ENCODE results near the gene SEC24A.
"Not testable (repeated sequence)": the region's sequence is repeated elsewhere in the genome, so short reads cannot be mapped to it uniquely, and the experiment has no call there.

Gene SEC24A

DNA sequence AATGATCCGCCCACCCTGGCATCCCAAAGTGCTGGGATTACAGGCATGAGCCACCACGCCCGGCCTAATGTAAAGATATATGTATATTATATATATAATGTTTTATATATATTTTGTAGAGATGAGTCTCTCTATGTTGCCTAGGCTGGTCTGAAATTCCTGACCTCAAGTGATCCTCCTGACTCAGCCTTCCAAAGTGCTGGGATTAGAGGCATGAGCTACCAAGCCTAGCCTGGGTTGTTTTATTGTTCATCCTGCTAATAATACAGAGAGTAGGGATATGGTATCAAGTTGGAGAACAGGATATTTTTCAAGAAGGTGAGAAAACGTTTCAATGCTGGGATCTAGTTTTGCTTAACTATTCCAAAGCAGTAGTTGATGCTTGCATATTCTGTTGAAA is 2.9 kb downstream of the SEC24A start:
- no peak for DNase-seq

DNA sequence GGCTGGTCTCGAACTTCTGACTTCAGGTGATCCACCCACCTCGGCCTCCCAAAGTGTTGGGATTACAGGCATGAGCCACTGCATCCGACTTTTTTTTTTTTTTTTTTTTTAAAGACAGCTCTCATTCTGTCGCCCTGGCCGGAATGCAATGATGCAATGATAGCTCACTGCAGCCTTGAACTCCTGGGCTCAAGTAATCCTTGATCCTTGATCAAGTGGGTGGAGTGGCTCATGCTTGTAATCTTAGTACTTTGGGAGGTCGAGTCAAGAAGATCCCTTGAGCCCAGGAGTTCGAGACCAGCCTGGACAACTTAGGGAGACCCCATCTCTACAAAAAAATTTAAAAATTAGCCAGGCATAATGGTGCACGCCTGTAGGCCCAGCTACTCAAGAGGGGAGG is 8.1 kb downstream of the SEC24A start:
- no peak for DNase-seq

DNA sequence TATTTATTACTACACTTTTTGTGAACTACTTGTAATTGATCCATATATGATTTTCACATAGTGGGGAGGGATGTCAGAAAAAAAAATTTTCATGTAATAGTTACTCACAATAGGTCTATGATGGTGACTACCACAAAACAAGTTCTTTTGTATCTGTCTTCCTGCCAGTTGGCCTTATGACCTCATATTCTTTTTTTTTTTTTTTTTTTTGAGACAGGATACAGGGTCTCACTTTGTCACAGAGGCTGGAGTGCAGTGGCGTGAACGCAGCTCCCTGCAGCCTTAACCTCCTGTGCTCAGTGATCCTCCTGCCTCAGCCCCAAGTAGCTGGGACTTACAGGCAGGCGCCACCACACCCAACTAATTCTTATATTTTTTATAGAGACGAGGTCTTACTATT is 10.9 kb downstream of the SEC24A start:
- DNase-seq: no peak

DNA sequence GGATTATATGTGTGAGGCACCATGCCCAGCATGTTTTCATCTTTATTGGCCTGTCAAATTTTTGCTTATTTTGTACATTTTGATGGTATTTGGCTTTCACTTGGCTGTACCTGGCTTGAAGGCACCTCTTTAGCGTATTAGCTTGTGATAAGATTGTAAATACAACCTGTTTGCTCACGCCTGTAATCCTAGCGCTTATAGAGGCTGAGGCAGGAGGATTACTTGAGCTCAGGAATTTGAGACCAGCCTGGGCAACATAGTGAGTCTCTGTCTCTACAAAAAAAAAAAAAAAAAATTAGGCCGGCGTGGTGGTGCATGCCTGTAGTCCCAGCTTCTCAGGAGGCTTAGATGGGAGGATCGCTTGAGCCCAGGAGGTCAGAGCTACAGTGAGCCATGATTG is 11.3 kb downstream of the SEC24A start:
- DNase-seq: no peak

DNA sequence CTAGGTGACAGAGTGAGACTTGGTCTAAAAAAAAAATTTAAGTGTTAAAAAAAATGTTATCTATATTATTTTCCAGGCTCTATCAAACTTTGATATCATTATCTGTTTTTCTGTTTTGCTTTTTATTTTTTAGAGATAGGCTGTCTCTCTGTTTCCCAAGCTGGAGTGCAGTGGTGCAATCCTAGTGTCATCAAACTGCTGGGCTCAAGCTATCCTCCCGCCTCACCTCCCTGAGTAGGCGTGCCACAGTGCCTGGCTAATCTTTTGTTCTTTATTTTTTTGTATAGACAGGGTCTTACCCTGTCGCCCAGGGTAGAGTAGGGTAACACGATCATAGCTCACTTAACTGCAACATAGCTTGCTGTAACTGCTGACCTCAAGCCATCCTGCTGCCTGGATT is 14.4 kb downstream of the SEC24A start:
- DNase-seq: no peak

DNA sequence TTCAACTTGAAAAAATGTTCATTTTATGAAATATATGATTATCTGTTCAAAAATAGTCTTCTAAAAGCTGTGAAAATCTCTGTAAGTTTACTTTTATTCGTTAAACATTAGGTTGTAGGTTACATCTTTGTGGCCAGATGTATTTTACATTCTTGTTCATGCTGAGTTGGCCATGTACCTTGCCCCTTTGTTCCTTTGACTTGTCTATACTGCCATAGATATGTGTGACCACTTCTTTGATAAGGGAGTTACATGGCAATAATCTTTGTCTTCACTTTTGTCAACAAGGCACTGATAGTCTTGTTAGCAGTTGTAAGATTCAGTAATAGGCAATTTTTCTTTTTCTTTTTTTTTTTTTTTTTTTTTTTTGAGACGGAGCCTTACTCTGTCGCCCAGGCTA is 15.9 kb downstream of the SEC24A start:
- DNase-seq: no peak

DNA sequence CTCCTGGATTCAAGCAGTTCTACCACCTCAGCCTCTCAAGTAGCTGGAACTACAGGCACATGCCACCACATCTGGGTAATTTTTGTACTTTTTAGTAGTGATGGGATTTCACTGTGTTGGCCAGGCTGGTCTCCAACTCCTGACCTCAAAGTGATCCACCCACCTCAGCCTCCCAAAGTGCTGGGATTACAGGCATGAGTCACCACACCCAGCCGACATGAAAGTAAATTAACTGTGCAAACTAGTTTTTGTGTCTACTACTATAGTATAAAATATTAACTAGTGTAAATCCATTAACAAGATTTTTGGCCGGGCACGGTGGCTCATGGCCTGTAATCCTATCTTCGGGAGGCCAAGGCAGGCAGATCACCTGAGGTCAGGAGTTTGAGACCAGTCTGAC is 25.0 kb downstream of the SEC24A start:
- DNase-seq: not testable (repeated sequence)

DNA sequence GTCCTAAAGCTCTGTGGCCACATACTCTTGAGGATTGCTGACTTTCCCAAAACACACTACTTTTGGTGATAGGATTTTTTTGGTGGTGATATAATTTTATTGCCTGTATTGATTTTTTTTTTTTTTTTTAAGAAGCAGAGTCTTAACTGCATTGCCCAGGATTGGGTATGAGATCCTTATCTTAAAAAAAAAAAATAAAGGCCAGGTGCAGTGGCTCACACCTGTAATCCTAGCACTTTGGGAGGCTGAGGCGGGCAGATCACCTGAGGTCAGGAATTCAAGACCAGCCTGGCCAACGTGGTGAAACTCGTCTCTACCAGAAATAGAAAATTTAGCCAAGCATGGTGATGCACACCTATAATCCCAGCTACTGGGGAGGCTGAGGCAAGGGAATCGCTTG is 28.8 kb downstream of the SEC24A start:
- DNase-seq: not testable (repeated sequence)

DNA sequence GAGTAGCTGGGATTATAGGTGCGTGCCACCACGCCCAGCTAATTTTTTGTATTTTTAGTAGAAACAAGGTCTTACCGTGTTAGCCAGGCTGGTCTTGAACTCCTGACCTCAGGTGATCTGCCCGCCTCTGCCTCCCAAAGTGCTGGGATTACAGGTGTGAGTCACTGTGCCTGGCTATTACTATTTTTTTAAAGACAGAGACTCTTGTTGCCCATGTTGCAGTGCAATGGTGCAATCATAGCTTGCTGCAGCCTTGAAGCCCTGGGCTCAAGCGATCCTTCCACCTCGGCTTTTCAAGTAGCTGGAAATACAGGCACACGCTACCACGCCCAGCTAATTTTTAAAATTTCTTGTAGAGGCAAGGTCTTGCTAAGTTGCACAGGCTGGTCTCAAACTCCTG is 41.6 kb downstream of the SEC24A start:
- DNase-seq: not testable (repeated sequence)

DNA sequence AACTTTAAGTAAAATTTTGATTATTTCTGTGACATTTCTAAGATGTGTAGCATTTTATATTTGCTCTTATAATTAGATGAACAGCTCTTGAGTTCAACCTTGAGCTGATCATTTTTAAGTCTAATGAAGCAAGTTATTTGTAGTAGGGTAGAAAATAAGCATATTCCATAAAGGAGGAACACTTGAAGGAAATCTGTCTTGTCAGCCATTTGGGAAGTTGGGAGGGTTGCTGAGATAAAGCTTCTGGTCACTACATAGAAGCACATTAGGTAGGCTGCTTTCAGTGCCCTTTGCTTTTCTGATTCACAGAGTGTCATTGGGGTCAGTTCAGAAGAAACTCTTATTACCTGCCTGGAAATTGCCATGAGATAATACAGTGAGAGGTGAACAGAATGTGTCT is 44.1 kb downstream of the SEC24A start:
- DNase-seq: no peak

DNA sequence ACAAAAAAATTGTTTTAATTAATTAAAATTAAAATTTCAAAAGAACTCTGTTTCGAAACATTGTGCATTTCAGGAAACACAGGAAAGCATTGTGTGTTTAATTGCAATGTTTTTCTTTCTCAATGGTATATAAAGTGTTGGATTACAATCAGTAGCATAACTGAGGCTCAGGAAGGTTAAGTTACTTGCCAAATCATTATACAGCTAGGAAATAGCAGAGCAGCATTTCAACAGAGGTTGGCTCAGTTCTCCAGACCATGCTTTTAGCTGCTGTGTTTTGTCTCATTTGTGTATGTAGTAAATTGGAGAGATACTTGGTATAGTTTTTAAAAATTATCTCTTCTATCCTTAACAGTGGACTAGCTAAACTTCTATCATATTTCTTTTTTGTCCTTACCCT is 59.7 kb downstream of the SEC24A start:
- no peak for DNase-seq

DNA sequence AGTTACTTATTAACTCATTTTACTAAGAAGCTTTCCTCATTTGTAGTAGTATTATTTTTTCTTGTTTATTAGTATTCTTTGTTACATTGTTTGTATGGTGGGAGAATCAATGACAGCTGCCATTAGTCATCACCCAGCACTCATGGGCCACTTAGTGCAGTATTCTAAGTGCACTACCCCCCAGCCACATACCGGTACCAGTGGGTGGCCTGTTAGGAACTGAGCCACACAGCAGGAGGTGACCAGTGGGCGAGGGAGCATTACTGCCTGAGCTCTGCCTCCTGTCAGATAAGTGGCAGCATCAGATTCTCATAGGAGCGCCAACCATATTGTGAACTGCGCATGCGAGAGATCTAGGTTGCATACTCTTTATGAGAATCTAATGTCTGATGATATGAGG is 65.5 kb downstream of the SEC24A start:
- no peak for DNase-seq

DNA sequence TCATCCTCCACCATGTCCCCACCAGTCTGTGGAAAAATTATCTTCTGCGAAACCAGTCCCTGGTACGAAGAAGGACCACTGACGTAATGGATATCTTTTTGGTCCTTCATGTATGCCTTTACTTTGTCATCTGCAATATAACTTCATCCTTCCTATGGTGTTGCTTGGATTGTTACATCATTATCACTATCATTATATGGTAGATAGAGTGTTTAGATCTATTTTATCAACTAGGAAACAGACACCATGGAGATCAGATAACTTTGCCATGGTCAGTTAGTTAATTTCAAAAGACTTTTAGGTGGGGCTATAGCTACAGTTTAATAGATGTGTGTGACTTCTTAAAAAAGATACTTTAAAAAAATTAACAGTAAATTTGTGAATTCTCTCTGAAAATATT is 66.0 kb downstream of the SEC24A start:
- DNase-seq: no peak

DNA sequence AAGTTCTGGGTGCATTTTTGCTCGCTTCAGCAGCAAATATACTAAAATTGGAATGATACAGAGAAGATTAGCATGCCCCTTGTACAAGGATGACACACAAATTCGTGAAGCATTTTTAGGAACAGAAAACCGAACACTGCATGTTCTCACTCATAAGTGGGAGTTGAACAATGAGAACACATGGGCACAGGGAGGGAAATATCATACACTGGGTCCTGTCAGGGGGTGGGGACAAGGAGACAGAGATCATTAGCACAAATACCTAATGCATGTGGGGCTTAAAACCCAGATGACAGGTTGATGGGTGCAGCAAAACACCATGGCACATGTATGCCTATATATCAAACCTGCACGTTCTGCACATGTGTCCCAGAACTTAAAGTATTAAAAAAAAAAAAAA is 66.9 kb downstream of the SEC24A start:
- not testable (repeated sequence) for DNase-seq

DNA sequence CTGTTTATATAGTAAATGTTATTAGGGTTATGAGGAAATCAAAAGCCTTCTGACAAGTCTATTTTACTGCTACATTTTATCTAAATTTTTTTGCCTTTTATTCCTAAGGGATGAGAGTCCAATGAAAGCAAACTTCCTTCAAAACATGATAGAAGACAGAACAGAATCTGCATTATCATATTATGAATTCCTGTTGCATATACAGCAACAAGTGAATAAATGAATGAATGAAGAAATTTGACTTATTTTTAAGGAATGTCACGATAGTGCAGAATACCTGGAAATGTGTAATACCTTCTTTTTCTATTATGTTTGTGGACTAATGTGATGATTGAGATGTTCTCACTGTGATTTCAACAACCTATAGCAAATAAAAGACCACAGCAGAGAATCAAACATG is 76.3 kb downstream of the SEC24A start:
- no peak for DNase-seq

DNA sequence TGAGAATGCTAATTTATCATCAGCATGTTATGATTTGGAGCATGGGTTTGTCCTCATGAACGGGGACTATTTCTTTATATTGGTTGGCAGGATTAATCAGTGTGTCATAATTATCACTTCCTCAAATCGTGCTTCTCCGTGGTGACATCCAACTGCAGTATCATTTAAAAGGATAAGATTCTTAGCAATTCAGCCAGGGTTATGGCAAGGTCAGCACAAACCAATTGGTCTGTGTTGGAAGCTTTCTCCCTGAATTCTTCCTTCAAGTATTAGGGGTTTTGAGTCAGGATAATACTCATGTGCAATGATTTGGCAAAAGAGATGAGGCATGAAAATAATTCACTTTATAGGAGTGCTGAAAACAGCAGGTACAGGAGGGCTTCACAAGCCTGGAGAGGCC is 84.2 kb downstream of the SEC24A start:
- DNase-seq: no peak

DNA sequence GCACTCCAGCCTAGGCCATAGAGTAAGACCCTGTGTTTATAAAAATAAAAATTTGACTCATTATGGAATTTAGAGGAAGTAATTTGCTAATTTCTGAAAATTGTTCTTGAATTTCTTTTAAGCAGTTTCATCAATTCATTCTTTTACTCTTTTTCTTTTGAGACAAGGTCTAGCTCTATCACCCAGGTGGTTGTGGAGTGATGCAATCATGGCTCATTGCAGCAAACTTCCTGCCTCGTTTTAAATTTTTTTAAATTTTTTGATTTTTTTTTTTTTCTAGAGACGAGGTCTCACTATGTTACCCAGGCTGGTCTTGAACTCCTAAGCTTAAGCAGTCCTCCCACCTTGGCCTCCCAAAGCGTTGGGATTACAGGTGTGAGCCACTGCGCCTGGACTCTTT is 86.7 kb downstream of the SEC24A start:
- no peak for DNase-seq

DNA sequence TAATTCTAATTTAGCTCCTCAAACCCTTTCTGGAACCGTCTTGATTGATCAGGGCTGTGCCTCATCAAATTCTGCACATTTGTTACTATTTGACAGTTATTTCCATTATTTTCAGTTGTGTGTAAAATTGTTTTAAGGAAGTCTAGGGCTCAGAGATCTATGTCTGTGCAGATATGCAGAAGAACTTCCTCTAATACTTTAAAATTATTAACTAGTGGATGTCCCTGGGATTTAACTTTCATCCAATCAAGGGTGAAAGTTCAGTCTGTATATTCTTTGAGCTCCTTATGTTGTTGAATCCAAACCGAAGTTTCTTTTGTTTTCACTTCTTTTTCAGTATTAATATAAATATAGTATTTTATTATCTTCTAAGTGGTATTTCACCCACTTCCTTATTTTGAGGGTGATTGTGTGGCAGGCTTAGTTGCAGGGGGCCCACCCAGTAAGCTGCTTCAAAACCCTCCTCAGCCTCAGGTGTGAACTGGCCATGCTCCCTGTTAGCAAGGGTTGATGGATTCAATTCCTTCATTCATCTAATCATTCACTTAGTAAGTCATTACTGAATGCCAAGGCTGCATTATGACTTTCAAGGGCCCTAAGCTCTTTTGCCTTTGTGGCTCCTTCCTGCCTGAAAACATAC is 87.7 kb downstream of the SEC24A start:
- no peak for DNase-seq

DNA sequence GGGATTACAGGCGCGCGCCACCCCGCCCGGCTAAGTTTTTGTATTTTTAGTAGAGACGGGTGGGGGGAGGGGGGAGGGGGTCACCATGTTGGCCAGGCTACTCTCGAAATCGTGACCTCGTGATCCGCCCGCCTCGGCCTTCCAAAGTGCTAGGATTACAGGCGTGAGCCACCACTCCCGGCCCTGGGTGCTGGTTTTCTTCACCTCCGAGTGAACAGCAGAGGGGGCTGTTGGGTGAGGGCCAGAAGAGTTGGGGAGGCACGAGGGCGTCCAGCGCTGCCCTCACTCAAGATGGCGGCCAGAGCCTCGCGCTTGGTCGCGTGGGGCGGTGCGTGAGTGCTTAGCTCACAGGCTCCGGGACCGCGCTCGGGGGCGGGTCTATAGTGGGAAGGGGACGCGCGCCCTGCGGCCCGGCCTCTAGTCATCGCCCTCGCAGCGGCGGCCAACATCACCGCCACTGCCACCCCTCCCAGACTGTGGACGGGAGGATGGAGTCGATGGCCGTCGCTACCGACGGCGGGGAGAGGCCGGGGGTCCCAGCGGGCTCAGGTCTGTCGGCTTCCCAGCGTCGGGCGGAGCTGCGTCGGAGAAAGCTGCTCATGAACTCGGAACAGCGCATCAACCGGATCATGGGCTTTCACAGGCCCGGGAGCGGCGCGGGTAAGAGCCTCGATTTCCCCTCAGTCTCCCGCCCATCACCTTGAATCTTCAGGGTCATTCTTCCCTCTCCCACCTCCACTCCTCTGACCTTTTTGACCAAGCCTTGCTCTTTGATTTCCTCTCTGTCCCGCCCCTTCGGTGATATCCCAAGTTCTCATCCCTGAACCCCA is 89.8 kb downstream of the SEC24A start, which contains the start of gene CAMLG:
CAMLG (plus strand) TSS at position 416 of the 830 bp plus-strand sequence; CDS start at position 489, 73 bp downstream.
- DNase-seq: peak; percentile 96

DNA sequence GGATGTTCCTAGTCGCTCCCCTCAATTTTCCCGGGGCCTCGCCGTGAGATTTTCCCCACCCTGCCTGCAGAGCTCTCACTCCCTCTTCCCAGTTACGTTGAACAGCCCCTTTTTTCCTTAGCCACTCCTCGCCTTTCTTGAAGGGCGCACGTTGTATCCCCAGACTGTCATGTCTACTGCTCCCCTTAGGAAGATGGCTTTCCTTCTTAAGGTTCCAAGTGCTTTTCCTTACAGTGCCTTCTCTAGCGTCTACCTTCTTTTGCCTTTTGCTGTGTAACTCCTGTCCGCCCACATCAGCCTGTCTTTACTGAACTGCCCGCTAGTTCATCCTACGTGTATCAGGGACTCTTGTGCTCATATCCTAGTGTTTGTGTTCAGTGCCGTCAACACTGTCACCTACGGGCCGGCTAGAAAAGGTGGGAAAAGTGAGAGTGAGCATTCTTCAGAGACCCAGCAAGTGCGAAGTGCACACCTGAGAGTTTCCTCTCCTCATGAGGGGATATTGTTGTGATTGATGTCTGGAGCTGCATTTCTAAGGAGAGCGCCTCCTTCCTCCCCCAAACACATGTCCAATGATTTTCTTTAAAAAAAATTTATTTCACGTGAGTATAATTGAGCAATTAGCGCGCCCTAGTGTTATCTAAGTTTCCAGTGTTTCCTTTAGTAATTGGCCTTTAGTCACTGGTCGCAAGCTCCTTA is 90.5 kb downstream of the SEC24A start:
- peak; percentile 14 for DNase-seq

DNA sequence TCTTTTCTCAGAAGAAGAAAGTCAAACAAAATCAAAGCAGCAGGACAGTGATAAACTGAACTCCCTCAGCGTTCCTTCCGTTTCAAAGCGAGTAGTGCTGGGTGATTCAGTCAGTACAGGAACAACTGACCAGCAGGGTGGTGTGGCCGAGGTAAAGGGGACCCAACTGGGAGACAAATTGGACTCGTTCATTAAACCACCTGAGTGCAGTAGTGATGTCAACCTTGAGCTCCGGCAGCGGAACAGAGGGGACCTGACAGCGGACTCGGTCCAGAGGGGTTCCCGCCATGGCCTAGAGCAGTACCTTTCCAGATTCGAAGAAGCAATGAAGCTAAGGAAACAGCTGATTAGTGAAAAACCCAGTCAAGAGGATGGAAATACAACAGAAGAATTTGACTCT is 92.5 kb downstream of the SEC24A start:
- no peak for DNase-seq

DNA sequence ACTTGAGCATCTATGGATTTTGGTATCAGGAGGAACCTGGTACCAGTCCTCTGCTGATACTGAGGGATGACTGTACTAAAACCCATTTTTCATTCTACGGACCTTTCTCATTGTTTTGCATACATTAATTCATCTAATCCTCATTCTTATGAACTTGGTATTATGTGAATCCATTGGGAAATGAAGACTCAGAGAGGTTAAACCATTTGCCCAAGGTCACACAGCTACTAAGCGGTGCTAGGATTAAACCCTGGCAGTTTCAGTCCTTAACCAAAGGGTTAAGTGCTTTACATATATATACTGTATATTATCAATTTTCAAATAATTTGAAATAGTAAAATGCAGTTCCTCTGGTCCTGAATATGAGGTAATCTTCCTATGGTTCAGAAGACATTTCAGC is 93.5 kb downstream of the SEC24A start:
- no peak for DNase-seq

DNA sequence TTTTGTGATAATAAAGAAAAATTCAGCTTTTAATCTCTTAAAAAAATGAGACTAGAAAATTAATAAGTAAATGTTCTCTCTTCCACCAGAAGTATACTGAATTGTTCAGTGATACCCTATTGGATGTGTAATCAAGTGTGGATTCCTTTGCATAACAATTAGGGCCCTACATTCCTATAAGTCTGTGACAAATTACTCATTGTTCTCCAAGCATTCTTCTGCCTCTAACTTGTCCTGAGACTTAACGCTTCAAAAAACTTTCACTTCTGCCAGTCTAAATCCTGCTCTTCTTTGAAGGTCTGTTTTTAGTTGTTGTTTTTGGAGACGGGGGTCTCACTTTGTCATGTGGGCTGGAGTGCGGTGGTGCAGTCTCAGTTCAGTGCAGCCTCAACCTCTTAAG is 100.8 kb downstream of the SEC24A start:
- DNase-seq: no peak

DNA sequence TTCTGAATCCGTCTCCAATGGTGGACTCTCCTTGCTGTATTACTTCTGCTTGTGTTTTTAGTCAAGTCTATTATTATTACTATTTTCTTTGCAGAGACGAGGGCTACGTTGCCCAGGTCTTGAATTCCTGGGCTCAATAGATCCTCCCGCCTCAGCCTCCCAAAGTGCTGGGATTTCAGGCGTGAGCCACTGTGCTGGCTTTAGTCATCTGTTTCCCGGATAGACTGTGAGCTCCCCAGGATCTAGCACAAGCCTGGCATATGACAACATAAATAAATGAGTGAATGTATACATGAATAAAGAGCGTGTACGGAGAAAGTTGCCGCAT is 109.6 kb downstream of the SEC24A start:
- no peak for DNase-seq
